H54 (cell line): ENCODE data around the gene ARHGAP32.
"Not testable (repeated sequence)": the region's sequence is repeated elsewhere in the genome, so short reads cannot be mapped to it uniquely, and the experiment has no call there.

Source experiments
- DNase-seq: peaks from one replicate; pipeline ENCODE4 v3.0.0; 2011; ENCODE audit warnings: low spot score, mixed read lengths; ENCODE audit not compliant: insufficient read length
- FAIRE-seq: peaks from 3 replicates; lab custom pipeline; 2011; peaks lifted over from hg19 to GRCh38; lab: Jason Lieb, UNC
- POLR2A ChIP-seq: IDR thresholded peaks from 2 replicates; pipeline ENCODE4 v1.6.1; 2011; ENCODE audit warnings: low read depth, mild to moderate bottlenecking, low read length

Gene ARHGAP32

GRCh38 chr11:129163714-129164164 is 28.4 kb downstream of the ARHGAP32 start:
- no peak for TF ChIP-seq POLR2A
- no peak for FAIRE-seq

GRCh38 chr11:129157080-129157479 is 35.0 kb downstream of the ARHGAP32 start:
- not testable (repeated sequence) for FAIRE-seq

More at GRCh38 chr11:129163714-129164164, 28.4 kb downstream of the ARHGAP32 start:
- no peak for DNase-seq

DNA sequence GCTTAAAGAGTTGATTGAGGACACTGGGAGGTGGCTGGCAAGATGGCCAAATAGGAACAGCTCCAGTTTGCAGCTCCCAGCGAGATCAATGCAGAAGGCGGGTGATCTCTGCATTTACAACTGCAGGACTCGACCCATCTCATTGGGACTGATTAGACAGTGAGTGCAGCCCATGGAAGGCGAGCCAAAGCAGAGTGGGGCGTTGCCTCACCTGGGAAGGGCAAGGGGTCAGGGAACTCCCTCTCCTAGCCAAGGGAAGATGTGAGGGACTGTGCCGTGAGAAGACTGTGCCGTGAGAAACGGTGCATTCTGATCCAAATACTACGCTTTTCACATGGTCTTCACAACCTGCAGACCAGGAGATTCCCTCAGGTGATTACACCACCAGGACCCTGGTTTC is 36.4 kb downstream of the ARHGAP32 start:
- TF ChIP-seq POLR2A = no peak
- FAIRE-seq (no peak), DNase-seq (no peak)

More at GRCh38 chr11:129157080-129157479, 35.0 kb downstream of the ARHGAP32 start:
- DNase-seq = not testable (repeated sequence)

DNA sequence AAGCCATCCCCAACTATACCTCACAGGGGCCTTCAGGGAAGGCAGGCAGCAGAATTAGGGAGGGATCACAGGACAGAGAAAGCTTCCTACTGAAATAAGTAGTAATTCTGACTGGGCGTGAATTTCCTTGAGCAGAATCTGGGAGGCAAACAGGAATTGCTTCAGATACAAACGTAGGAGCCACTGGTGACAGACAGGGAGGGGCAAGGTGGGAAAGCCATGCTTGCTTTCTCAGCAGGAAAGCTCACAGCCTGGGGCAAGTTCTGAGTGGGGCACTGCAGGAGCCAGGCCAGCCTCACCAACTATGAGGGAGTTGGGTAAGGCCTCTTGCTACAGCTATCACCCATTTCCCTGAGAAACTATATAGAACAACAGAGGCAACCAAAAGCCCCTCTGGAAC is 43.6 kb downstream of the ARHGAP32 start:
- FAIRE-seq (no peak), DNase-seq (no peak)
- TF ChIP-seq POLR2A = no peak

GRCh38 chr11:129146191-129146590 is 45.9 kb downstream of the ARHGAP32 start:
- FAIRE-seq (no peak), DNase-seq (no peak)
- no peak for TF ChIP-seq POLR2A

DNA sequence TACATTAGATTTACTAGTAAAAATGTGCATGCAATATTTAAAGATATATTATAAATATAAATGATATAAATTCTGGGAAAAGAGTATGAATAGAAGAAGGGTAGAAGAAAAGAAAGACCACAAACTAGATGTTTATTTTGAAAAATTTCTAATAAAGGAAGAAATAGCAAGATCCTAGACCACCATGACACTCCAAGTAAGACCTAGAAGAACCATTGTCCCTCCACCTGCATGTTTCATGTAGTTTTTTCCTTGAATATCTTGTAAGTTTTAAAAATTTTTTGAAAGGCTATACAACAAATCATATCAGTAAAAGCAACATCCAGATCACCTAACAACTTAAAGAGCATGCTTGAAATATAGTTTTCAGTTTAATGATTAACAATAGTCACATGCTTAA is 46.8 kb downstream of the ARHGAP32 start:
- TF ChIP-seq POLR2A = no peak
- FAIRE-seq (no peak), DNase-seq (no peak)

DNA sequence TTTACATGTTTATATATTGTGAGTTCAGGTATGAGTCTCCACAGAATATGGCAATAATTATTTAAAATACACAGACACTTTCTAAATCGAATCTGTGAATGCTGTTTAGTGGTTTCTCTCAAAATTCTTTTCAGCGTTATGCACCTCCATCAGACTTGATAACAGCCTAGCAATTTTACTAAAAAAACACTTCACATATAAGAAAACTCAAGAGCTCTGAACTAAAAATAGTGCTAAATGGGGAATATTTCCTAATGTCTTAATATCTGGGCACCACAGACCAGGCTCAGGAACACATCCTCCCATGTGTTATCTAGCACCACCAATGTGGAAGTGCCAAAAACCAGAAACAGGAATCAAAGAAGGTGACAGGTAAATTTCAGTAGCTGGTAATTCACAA is 47.9 kb downstream of the ARHGAP32 start:
- no peak for TF ChIP-seq POLR2A
- FAIRE-seq = no peak
- DNase-seq = no peak

- TF ChIP-seq POLR2A = no peak
- FAIRE-seq (peak; percentile 96), DNase-seq (peak; percentile 14)
These were observed 48.8 kb downstream of the ARHGAP32 start for GRCh38 chr11:129143335-129143734.

- FAIRE-seq = no peak
- no peak for DNase-seq
- TF ChIP-seq POLR2A = no peak
These were observed 50.2 kb downstream of the ARHGAP32 start for GRCh38 chr11:129141748-129142523.

DNA sequence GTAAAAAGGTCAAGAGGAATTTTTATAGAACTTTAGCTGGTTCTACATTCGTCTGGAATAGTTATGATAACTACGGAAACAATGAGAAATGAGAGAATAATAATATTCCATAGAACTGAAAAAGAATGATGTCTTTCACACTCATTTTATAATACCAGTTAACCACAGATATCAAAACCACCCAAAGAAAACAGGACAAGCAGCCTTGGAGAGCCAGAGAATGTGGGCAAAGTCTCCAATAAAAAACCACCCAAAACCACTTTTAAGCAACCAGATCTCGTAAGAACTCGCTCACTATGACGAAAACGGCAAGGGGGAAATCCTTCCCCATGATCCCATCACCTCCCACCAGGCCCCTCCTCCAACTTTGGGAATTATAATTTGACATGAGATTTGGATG is 60.8 kb downstream of the ARHGAP32 start:
- TF ChIP-seq POLR2A = no peak

GRCh38 chr11:129128881-129129620 is 63.1 kb downstream of the ARHGAP32 start:
- DNase-seq, FAIRE-seq: not testable (repeated sequence)

More for the DNA sequence above, 60.8 kb downstream of the ARHGAP32 start:
- DNase-seq (no peak), FAIRE-seq (no peak)

DNA sequence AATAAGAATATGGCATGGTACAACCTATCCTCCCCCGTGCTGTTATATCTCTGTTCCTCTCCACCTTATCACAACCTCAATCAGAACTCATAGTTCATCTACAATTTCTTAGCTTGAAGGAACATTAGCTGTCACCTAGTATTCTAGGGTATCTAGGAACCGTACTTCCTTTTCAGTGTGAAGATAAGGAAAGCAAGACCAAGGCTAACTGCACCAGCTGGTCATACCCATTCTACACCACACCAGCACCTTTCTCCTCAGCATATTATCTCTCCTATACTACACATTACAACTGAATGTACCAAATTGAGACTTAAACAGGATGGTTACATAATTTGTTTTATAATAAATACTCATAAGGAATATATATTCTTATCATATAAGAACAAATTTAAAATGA is 73.1 kb downstream of the ARHGAP32 start:
- FAIRE-seq (no peak), DNase-seq (no peak)
- TF ChIP-seq POLR2A = no peak

DNA sequence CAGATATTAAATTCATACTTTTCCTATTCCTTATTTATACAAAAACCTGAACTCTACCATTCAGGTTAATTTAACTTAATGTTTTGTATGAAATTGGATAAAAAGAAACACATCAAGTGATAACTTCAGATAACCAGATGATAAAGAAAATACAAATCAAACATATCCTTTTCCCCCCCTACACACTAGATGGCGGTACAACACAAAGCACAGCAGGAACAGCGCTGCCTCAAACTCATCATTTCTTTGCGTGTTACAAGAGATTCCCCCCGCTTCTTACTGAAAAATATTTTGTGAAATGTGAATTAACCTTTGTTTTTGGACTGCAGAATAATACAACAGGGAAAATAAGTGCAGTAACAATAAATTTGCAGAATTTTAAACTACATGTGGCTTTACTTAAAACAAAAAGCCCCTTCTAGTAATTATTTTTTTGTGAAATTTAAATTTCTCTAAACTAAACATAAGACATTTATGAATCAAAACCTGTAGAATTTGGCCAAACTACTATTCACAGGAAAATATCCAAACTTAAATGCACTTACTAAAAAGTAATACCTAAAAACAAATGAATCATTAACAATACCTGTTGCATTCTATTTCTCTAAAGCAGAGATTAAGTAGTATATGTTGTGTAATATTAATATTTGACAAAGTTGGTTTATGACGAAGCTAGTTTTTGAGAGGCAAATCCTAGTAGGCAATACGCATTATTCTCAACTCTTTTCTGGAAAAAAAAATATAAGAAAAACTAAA is 74.4 kb downstream of the ARHGAP32 start:
- peak; percentile 33 for FAIRE-seq
- no peak for TF ChIP-seq POLR2A
- DNase-seq = peak; percentile 4
